GM12878 (cell line): Measurements from ENCODE around the gene TAMALIN. TPM values are rescaled to one million over a fixed set of nuclear protein-coding genes. Genes with fewer than 3 reads are reported as not detected.
A peak's percentile ranks its signal among the peaks of the same experiment; 100 is the strongest.

Experiments used
- ATAC-seq: fragments of 200-7000 bp; cut with Tn5 transposase; 3 replicates; pipeline ENCODE4 v1.9.1; 2020; ENCODE audit warnings: mild to moderate bottlenecking, moderate library complexity
- BruUV-seq: library from RNA; stranded (reverse); fragments of 400-500 nt; replicated peaks from 2 replicates; lab custom pipeline; 2021; lab: Mats Ljungman, UMichigan
- CTCF ChIA-PET: fragments of 300-600 bp; sonication (Branson Sonifier 250); formaldehyde crosslinking; extraction: SDS; loops from one replicate; lab custom pipeline; 2021; ENCODE audit warnings: inconsistent platforms; lab: Yijun Ruan, JAX
- POLR2A ChIA-PET: fragments of 350-600 bp; formaldehyde crosslinking; extraction: SDS; loops from one replicate; lab custom pipeline; 2021; ENCODE audit warnings: inconsistent platforms; lab: Charles Lee
- RAD21 ChIA-PET: fragments of 300-600 bp; sonication (Branson Sonifier 250); formaldehyde crosslinking; loops from one replicate; lab custom pipeline; 2023; ENCODE audit warnings: antibody characterized with exemption; ENCODE audit not compliant: unreplicated experiment; lab: Charles Lee
- SMC1A ChIA-PET: fragments of 300-600 bp; sonication (Branson Sonifier 250); formaldehyde crosslinking; loops from one replicate; lab custom pipeline; 2023; ENCODE audit not compliant: unreplicated experiment, uncharacterized antibody; lab: Charles Lee
- DNase-seq: peaks from one replicate; pipeline ENCODE4 v3.0.0-alpha.2; 2011; ENCODE audit warnings: low read depth, low spot score
- FAIRE-seq: peaks from 3 replicates; lab custom pipeline; 2011; peaks lifted over from hg19 to GRCh38; lab: Jason Lieb, UNC
- H2AFZ ChIP-seq: 2 replicates; pipeline ENCODE4 v1.6.0; 2011; ENCODE audit warnings: low read depth, low read length, control low read depth; ENCODE audit not compliant: control insufficient read depth
- H3K27ac ChIP-seq: 2 replicates; pipeline ENCODE4 v1.5.1; 2011; ENCODE audit warnings: control low read depth; ENCODE audit not compliant: control insufficient read depth, insufficient read depth
- H3K27me3 ChIP-seq, 2 experiments: replicated peaks in 1 of 2; 2 replicates each; pipeline versions ENCODE4 v1.6.0 to v1.6.1; 2011; ENCODE audit warnings: low read length in 1 of 2; ENCODE audit not compliant: control insufficient read depth in 2 of 2, insufficient read depth in 2 of 2
- H3K36me3 ChIP-seq, 2 experiments: 2 replicates each; pipeline ENCODE4 v1.5.1; 2011; ENCODE audit warnings: low read length in 1 of 2; ENCODE audit not compliant: control insufficient read depth in 2 of 2, insufficient read depth in 2 of 2
- H3K4me1 ChIP-seq: 2 replicates; pipeline ENCODE4 v1.6.1; 2011; ENCODE audit warnings: mild to moderate bottlenecking, low read length, moderate library complexity, mixed read lengths; ENCODE audit not compliant: control insufficient read depth, insufficient read depth
- H3K4me2 ChIP-seq: 2 replicates; pipeline ENCODE4 v1.6.0; 2011; ENCODE audit warnings: control low read depth; ENCODE audit not compliant: control insufficient read depth, insufficient read depth
- H3K4me3 ChIP-seq: fragments of 200-600 bp; sonication (generic); 2 replicates; pipeline ENCODE4 v1.5.1; 2016
- H3K79me2 ChIP-seq: 2 replicates; pipeline ENCODE4 v1.6.0; 2011; ENCODE audit warnings: low read length; ENCODE audit not compliant: control insufficient read depth, insufficient read depth
- H3K9ac ChIP-seq: 2 replicates; pipeline ENCODE4 v1.8.0; 2011; ENCODE audit warnings: low read length, control low read depth, mixed read lengths; ENCODE audit not compliant: control insufficient read depth, insufficient read depth
- H3K9me3 ChIP-seq: replicated peaks from 3 replicates; pipeline ENCODE4 v1.5.1; 2011; ENCODE audit warnings: mild to moderate bottlenecking, low read length; ENCODE audit not compliant: control insufficient read depth, insufficient read depth
- H4K20me1 ChIP-seq: 2 replicates; pipeline ENCODE4 v1.6.0; 2011; ENCODE audit not compliant: control insufficient read depth, insufficient read depth
- HDGF ChIP-seq: fragments of 450-650 bp; IDR thresholded peaks from 2 replicates; pipeline ENCODE4 v1.6.1; 2016; ENCODE audit warnings: antibody characterized with exemption
- IKZF2 ChIP-seq, 2 experiments: fragments of 450-650 bp; IDR thresholded peaks; 2 replicates each; pipeline ENCODE4 v1.6.1; 2017; ENCODE audit warnings: mild to moderate bottlenecking in 2 of 2, moderate library complexity in 2 of 2
- POLR2AphosphoS5 ChIP-seq: IDR thresholded peaks from 2 replicates; pipeline ENCODE4 v1.6.1; 2011; ENCODE audit warnings: mild to moderate bottlenecking, low read length, inconsistent platforms
- ZSCAN29 ChIP-seq: fragments of 450-650 bp; IDR thresholded peaks from 2 replicates; pipeline ENCODE4 v1.6.1; 2017; ENCODE audit warnings: mild to moderate bottlenecking, moderate library complexity
- WGBS: methylation state at CpG from one replicate; pipeline ENCODE4 v1.1.6; 2016; ENCODE audit warnings: low lambda C conversion rate; ENCODE audit not compliant: insufficient replicate concordance, insufficient coverage; ENCODE audit errors: missing lambda C conversion rate; 5-methylcytosine and 5-hydroxymethylcytosine counted together
- in situ Hi-C: fragments of 300-500 bp; cut with MboI; formaldehyde crosslinking; loops from 9 replicates; pipeline ENCODE4 v1.14.3; 2018; ENCODE audit warnings: mixed read lengths
- intact Hi-C: fragments of 100-400 bp; cut with micrococcal nuclease; formaldehyde crosslinking; loops from one replicate; pipeline ENCODE4 v1.14.2; 2022; ENCODE audit not compliant: unreplicated experiment
- polyA plus RNA-seq, 11 experiments: library from polyadenylated mRNA; depleted of rRNA in 4 of 11; unstranded in 6 of 11; stranded (reverse) in 5 of 11; fragments of >200 nt; fragmentation: Nextera tagmentation in 4 of 11; fragmentation: Illumina TruSeq in 1 of 11; extraction: Ambion mirVana in 4 of 11; extraction: Trizol in 1 of 11; gene quantifications; 1 replicate in 1 of 11; 2 replicates in 10 of 11; pipeline versions ENCODE4 v1.2.1 to v1.2.3, GENCODE V29; 2011 to 2016; ENCODE audit warnings: inconsistent platforms in 2 of 11, missing spikeins in 2 of 11, low read depth in 1 of 11
- total RNA-seq, 4 experiments: library from RNA; depleted of rRNA in 3 of 4; stranded (reverse); fragments of >200 nt in 3 of 4; fragmentation: Illumina TruSeq in 1 of 4; extraction: Trizol in 1 of 4; gene quantifications; 2 replicates each; pipeline versions ENCODE4 v1.2.1 to v1.2.3, GENCODE V29; 2013 to 2021
- TF ChIP-seq, protein P1 (sequence below): IDR thresholded peaks from 2 replicates; pipeline ENCODE4 v1.6.1; 2012; ENCODE audit warnings: low read depth, low read length, improper control_type of control experiment

Gene TAMALIN
- total and polyA plus RNA-seq, 10 of the 15 experiments (the other 5 are each of a cell fraction or from before 2014, with no cell fraction given) = 0.09 to 0.58 (median 0.19) TPM; not detected in 4

DNA sequence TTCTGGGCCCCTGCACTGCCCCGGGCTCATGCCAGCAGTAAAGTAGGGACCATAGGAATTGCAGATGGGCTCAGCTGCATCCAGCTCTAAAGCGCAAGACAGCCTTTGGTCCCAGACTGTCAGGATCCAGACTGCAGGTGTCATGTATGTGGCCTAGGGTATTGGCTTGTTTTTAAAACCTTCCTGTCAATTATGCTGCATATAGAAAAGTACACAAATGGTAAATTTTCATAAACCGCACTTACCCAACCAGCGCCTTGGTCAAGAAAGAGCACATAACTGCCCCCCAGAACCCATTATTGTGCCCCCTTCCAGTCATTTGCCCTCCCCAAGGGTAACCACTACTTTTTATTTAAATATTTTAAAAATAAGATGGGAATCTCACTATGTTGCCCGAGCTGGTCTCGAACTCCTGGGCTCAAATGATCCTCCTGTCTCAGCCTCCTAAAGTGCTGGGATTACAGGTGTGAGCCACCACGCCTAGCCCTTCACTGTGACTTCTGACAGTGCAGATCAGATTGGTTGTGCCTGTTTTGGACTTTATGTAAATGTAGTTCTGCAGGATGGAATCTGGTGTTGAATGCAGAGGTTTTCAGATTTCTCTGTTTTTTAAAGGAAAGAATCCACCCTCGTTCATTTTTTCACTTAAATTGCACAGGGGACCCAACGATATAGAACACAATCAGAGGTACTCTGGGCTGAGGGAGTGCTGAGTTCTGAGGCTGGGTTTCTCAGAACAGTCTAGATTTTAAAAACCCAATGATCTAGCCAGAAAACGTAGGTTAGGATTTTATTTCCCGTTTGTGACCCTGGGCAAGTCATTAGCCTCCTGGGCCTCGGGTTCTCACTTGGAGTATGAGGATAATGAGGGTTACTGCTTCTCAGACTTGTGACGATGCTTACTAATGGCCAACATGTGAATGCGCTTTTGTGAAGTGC is 51.2 kb downstream of the TAMALIN start:
- CTCF ChIA-PET = interaction anchor here (0.7 to 1.5 kb wide), 5 partner anchors 14 to 63 kb away, joined by 3 to 7 read pairs (median 4); no protein-coding TSS in a partner anchor
- FAIRE-seq = no peak

DNA sequence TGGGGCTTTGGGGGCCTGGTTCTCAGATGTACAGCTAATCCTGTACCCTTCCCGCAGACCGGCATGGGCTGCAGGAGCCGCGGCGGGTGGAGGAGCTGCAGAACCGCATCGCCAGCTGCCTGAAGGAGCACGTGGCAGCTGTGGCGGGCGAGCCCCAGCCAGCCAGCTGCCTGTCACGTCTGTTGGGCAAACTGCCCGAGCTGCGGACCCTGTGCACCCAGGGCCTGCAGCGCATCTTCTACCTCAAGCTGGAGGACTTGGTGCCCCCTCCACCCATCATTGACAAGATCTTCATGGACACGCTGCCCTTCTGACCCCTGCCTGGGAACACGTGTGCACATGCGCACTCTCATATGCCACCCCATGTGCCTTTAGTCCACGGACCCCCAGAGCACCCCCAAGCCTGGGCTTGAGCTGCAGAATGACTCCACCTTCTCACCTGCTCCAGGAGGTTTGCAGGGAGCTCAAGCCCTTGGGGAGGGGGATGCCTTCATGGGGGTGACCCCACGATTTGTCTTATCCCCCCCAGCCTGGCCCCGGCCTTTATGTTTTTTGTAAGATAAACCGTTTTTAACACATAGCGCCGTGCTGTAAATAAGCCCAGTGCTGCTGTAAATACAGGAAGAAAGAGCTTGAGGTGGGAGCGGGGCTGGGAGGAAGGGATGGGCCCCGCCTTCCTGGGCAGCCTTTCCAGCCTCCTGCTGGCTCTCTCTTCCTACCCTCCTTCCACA is 52.0 kb downstream of the TAMALIN start:
- BruUV-seq = no TSS peak
- POLR2A ChIA-PET = interaction anchor here (1.1 kb wide), 1 partner anchor 11 kb away, joined by 3 read pairs; the partner anchor contains the start of gene ATG101
- TF ChIP-seq ZSCAN29 (no peak), POLR2AphosphoS5 (peak; percentile 7; the same call in 1 of the 2 replicates), HDGF (no peak)
- TF ChIP-seq, protein P1, sequence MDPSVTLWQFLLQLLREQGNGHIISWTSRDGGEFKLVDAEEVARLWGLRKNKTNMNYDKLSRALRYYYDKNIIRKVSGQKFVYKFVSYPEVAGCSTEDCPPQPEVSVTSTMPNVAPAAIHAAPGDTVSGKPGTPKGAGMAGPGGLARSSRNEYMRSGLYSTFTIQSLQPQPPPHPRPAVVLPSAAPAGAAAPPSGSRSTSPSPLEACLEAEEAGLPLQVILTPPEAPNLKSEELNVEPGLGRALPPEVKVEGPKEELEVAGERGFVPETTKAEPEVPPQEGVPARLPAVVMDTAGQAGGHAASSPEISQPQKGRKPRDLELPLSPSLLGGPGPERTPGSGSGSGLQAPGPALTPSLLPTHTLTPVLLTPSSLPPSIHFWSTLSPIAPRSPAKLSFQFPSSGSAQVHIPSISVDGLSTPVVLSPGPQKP = no peak

More for the DNA sequence above, 51.2 kb downstream of the TAMALIN start:
- TF ChIP-seq POLR2AphosphoS5 = peak; percentile 6; the same call in 1 of the 2 replicates
- no peak for TF ChIP-seq IKZF2 (IDR thresholded peaks at IDR 0.05)
- in situ Hi-C loops = no loop called here
- H3K4me1 ChIP-seq = no peaks in the 10 kb centered on the region
- no peak overlapping the region for H3K9ac ChIP-seq
- H3K79me2 ChIP-seq = no peaks in the 10 kb centered on the region
- no peaks in the 10 kb centered on the region for H4K20me1 ChIP-seq
- ATAC-seq = no peak
- no peaks in the 10 kb centered on the region; a peak in 1 of 4 replicates for H3K36me3 ChIP-seq
- H3K4me2 ChIP-seq = no peak overlapping the region
- RAD21 ChIA-PET = interaction anchor here (1.5 kb wide), 1 partner anchor 24 kb away, joined by 3 read pairs; no protein-coding TSS in a partner anchor
- SMC1A ChIA-PET = interaction anchor here (0.8 kb wide), 1 partner anchor 24 kb away, joined by 3 read pairs; no protein-coding TSS in a partner anchor
- H3K27me3 ChIP-seq = no peaks in the 10 kb centered on the region
- H3K9me3 ChIP-seq = no peaks in the 10 kb centered on the region
- no peak overlapping the region for H3K4me3 ChIP-seq
- intact Hi-C loops = no loop called here
- TSS peak; percentile 17 for BruUV-seq
- no peak overlapping the region for H3K27ac ChIP-seq
- WGBS = 59% methylated on average over 14 of the region's 14 CpGs
- no peak overlapping the region for H2AFZ ChIP-seq
- POLR2A ChIA-PET = no interaction called here
- no peak for DNase-seq

More for the DNA sequence above, 52.0 kb downstream of the TAMALIN start:
- no peak for ATAC-seq
- no peaks in the 10 kb centered on the region for H3K27me3 ChIP-seq
- no peak overlapping the region for H3K27ac ChIP-seq
- ChIA-PET SMC1A (interaction anchor here (1.3 kb wide), 1 partner anchor 24 kb away, joined by 3 read pairs; no protein-coding TSS in a partner anchor), CTCF (interaction anchor here (0.9 to 2.0 kb wide), 5 partner anchors 13 to 61 kb away, joined by 3 to 7 read pairs (median 7); no protein-coding TSS in a partner anchor), RAD21 (interaction anchor here (0.6 to 1.5 kb wide), 2 partner anchors 11 to 23 kb away, joined by 3 read pairs; partner anchors contain the start of gene ATG101)
- H2AFZ ChIP-seq = no peak overlapping the region
- no peak for DNase-seq
- H3K9me3 ChIP-seq = no peaks in the 10 kb centered on the region
- H3K9ac ChIP-seq = no peak overlapping the region
- H4K20me1 ChIP-seq = no peaks in the 10 kb centered on the region
- intact Hi-C loops (no loop called here), in situ Hi-C loops (no loop called here)
- 66% methylated on average over 25 of the region's 25 CpGs for WGBS
- H3K79me2 ChIP-seq = no peaks in the 10 kb centered on the region
- H3K4me2 ChIP-seq = no peak overlapping the region
- no peaks in the 10 kb centered on the region; a peak in 1 of 4 replicates for H3K36me3 ChIP-seq
- H3K4me1 ChIP-seq = no peaks in the 10 kb centered on the region
- FAIRE-seq = no peak
- no peak overlapping the region for H3K4me3 ChIP-seq
